Activated T-helper 17 cell treated with anti-CD3 and anti-CD28 coated beads, Interleukin-2, amount 50 U/mL, for 72 hours (primary cell): ENCODE measurements around the gene SYT6. TPM values are rescaled to one million over a fixed set of nuclear protein-coding genes. Genes with fewer than 3 reads are reported as not detected.
"Not testable (repeated sequence)": the region's sequence is repeated elsewhere in the genome, so short reads cannot be mapped to it uniquely, and the experiment has no call there.

Source experiments
- ATAC-seq: fragments of 150-1000 bp; cut with Tn5 transposase; replicated peaks from 2 replicates; pipeline ENCODE4 v1.10.0; 2021; ENCODE audit warnings: mild to moderate bottlenecking, moderate library complexity
- H3K27ac Mint-ChIP-seq: one replicate; pipeline ENCODE4 v1.8.0; 2022; ENCODE audit warnings: mixed read lengths
- H3K27me3 Mint-ChIP-seq: one replicate; pipeline ENCODE4 v1.8.0; 2022; ENCODE audit warnings: mixed read lengths
- H3K36me3 Mint-ChIP-seq: one replicate; pipeline ENCODE4 v1.8.0; 2022; ENCODE audit warnings: low read depth, mild to moderate bottlenecking, mixed read lengths
- H3K4me1 Mint-ChIP-seq: one replicate; pipeline ENCODE4 v1.8.0; 2022; ENCODE audit warnings: mixed read lengths
- H3K4me3 Mint-ChIP-seq: one replicate; pipeline ENCODE4 v1.8.0; 2022; ENCODE audit warnings: mild to moderate bottlenecking, mixed read lengths
- H3K9me3 Mint-ChIP-seq: one replicate; pipeline ENCODE4 v1.8.0; 2022; ENCODE audit warnings: mixed read lengths
- total RNA-seq, 2 donors: library from RNA; stranded (reverse); gene quantifications; one replicate each; pipeline ENCODE4 v1.2.3, GENCODE V29; 2022

Gene SYT6
- total RNA-seq, 2 donors from 2014 or later, result not detected

GRCh38 chr1:114082867-114083585 lies 70.6 kb downstream of the SYT6 start:
- H3K4me3 Mint-ChIP-seq, result no peak overlapping the region
- no peak for ATAC-seq
- H3K27ac Mint-ChIP-seq, result no peak overlapping the region
- no peaks in the 10 kb centered on the region for H3K36me3 Mint-ChIP-seq
- H3K27me3 Mint-ChIP-seq, result peaks cover 10% of the 10 kb centered on the region
- H3K9me3 Mint-ChIP-seq, result no peaks in the 10 kb centered on the region
- no peaks in the 10 kb centered on the region for H3K4me1 Mint-ChIP-seq

- no peaks in the 10 kb centered on the region for H3K9me3 Mint-ChIP-seq
- H3K27me3 Mint-ChIP-seq, result peaks cover 6% of the 10 kb centered on the region
- no peak overlapping the region for H3K27ac Mint-ChIP-seq
- H3K4me1 Mint-ChIP-seq, result no peaks in the 10 kb centered on the region
- ATAC-seq, result no peak
- H3K36me3 Mint-ChIP-seq, result no peaks in the 10 kb centered on the region
- no peak overlapping the region for H3K4me3 Mint-ChIP-seq
Measured at GRCh38 chr1:114082304-114082630, 71.4 kb downstream of the SYT6 start.

GRCh38 chr1:114081437-114082303 lies 72.0 kb downstream of the SYT6 start:
- H3K27ac Mint-ChIP-seq, result no peak overlapping the region
- peaks cover 6% of the 10 kb centered on the region for H3K27me3 Mint-ChIP-seq
- H3K9me3 Mint-ChIP-seq, result no peaks in the 10 kb centered on the region
- no peak for ATAC-seq
- H3K4me1 Mint-ChIP-seq, result no peaks in the 10 kb centered on the region
- no peaks in the 10 kb centered on the region for H3K36me3 Mint-ChIP-seq
- H3K4me3 Mint-ChIP-seq, result no peak overlapping the region

- H3K4me3 Mint-ChIP-seq, result no peak overlapping the region
Measured at GRCh38 chr1:114080511-114081436, 72.9 kb downstream of the SYT6 start.

GRCh38 chr1:114079596-114080190 lies 74.0 kb downstream of the SYT6 start:
- Mint-ChIP-seq H3K4me1 (no peaks in the 10 kb centered on the region), H3K9me3 (no peaks in the 10 kb centered on the region), H3K36me3 (no peaks in the 10 kb centered on the region), H3K27me3 (peaks cover 6% of the 10 kb centered on the region), H3K27ac (no peak overlapping the region), H3K4me3 (no peak overlapping the region)
- no peak for ATAC-seq

More at GRCh38 chr1:114080511-114081436, 72.9 kb downstream of the SYT6 start:
- Mint-ChIP-seq H3K27me3 (peaks cover 6% of the 10 kb centered on the region), H3K36me3 (no peaks in the 10 kb centered on the region), H3K9me3 (no peaks in the 10 kb centered on the region), H3K4me1 (no peaks in the 10 kb centered on the region), H3K27ac (no peak overlapping the region)
- no peak for ATAC-seq

GRCh38 chr1:114078116-114078515 lies 75.6 kb downstream of the SYT6 start:
- Mint-ChIP-seq H3K27ac (no peak overlapping the region), H3K27me3 (peaks cover 3% of the 10 kb centered on the region), H3K4me1 (no peaks in the 10 kb centered on the region), H3K36me3 (no peaks in the 10 kb centered on the region), H3K9me3 (no peaks in the 10 kb centered on the region), H3K4me3 (no peak overlapping the region)
- ATAC-seq, result no peak

GRCh38 chr1:114077188-114077587 lies 76.5 kb downstream of the SYT6 start:
- Mint-ChIP-seq H3K27ac (no peak overlapping the region), H3K27me3 (peaks cover 3% of the 10 kb centered on the region), H3K4me3 (no peak overlapping the region), H3K9me3 (no peaks in the 10 kb centered on the region), H3K36me3 (no peaks in the 10 kb centered on the region), H3K4me1 (no peaks in the 10 kb centered on the region)
- ATAC-seq, result no peak

- Mint-ChIP-seq H3K9me3 (peaks cover 4% of the 10 kb centered on the region), H3K4me1 (no peaks in the 10 kb centered on the region), H3K27me3 (peaks cover 3% of the 10 kb centered on the region), H3K27ac (no peak overlapping the region), H3K4me3 (no peak overlapping the region), H3K36me3 (no peaks in the 10 kb centered on the region)
- no peak for ATAC-seq
Measured at GRCh38 chr1:114076308-114076707, 77.4 kb downstream of the SYT6 start.

GRCh38 chr1:114075546-114076242 lies 78.0 kb downstream of the SYT6 start:
- no peaks in the 10 kb centered on the region for H3K4me1 Mint-ChIP-seq
- H3K27me3 Mint-ChIP-seq, result peaks cover 2% of the 10 kb centered on the region
- H3K9me3 Mint-ChIP-seq, result peaks cover 4% of the 10 kb centered on the region
- no peak for ATAC-seq
- no peak overlapping the region for H3K27ac Mint-ChIP-seq
- no peak overlapping the region for H3K4me3 Mint-ChIP-seq
- H3K36me3 Mint-ChIP-seq, result no peaks in the 10 kb centered on the region

GRCh38 chr1:114075105-114075504 lies 78.6 kb downstream of the SYT6 start:
- ATAC-seq, result no peak
- Mint-ChIP-seq H3K4me1 (no peaks in the 10 kb centered on the region), H3K4me3 (no peak overlapping the region), H3K9me3 (peaks cover 4% of the 10 kb centered on the region), H3K27ac (no peak overlapping the region), H3K27me3 (peaks cover 3% of the 10 kb centered on the region), H3K36me3 (no peaks in the 10 kb centered on the region)

GRCh38 chr1:114072246-114072645 lies 81.4 kb downstream of the SYT6 start:
- H3K9me3 Mint-ChIP-seq, result peaks cover 4% of the 10 kb centered on the region
- no peaks in the 10 kb centered on the region for H3K36me3 Mint-ChIP-seq
- no peaks in the 10 kb centered on the region for H3K4me1 Mint-ChIP-seq
- H3K27ac Mint-ChIP-seq, result no peak overlapping the region
- no peak overlapping the region for H3K4me3 Mint-ChIP-seq
- ATAC-seq, result no peak
- peaks cover 3% of the 10 kb centered on the region for H3K27me3 Mint-ChIP-seq

GRCh38 chr1:114069762-114070161 lies 83.9 kb downstream of the SYT6 start:
- not testable (repeated sequence) for H3K9me3 Mint-ChIP-seq, H3K4me1 Mint-ChIP-seq, H3K27ac Mint-ChIP-seq, H3K36me3 Mint-ChIP-seq, ATAC-seq, H3K4me3 Mint-ChIP-seq, H3K27me3 Mint-ChIP-seq

GRCh38 chr1:114068684-114069083 lies 85.0 kb downstream of the SYT6 start:
- H3K9me3 Mint-ChIP-seq, H3K27me3 Mint-ChIP-seq, H3K4me3 Mint-ChIP-seq, H3K4me1 Mint-ChIP-seq, H3K27ac Mint-ChIP-seq, H3K36me3 Mint-ChIP-seq, ATAC-seq: not testable (repeated sequence)

- ATAC-seq, H3K4me3 Mint-ChIP-seq, H3K27me3 Mint-ChIP-seq, H3K4me1 Mint-ChIP-seq, H3K36me3 Mint-ChIP-seq, H3K27ac Mint-ChIP-seq, H3K9me3 Mint-ChIP-seq: not testable (repeated sequence)
Measured at GRCh38 chr1:114065671-114066070, 88.0 kb downstream of the SYT6 start.
